ENCODE results near the gene DNM2.
"Not testable (repeated sequence)": the region's sequence is repeated elsewhere in the genome, so short reads cannot be mapped to it uniquely, and the experiment has no call there.

The DNM2 gene

DNA sequence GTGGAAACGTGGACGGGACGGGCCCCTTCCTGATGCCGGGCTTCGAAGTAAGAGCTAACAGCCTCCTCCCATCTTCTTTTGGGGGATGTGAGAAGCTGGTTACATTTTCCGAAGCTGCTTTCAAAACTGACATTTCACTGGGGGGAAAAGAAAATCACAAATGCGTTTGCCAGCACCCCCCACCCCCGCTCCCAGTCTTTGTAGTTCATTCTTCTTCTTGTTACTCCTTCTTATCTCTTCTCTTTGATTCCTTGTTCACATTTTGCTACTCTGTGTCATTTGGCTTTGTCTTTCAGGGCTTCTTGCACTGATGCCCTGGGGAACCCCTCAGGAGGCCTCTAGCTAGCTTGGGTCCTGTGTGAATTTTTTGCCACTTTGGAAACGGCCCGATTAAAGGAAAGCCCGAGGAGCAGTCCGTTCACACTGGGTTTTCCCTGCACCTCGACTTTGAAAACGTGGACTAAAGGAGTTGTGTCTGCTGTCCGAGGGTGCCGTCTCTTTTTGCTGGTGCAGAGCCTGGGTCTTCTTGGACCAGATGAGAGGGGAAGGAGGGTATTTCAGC is 154.7 kb downstream of the DNM2 start:
- peak; percentile 59 for DNase-seq

DNA sequence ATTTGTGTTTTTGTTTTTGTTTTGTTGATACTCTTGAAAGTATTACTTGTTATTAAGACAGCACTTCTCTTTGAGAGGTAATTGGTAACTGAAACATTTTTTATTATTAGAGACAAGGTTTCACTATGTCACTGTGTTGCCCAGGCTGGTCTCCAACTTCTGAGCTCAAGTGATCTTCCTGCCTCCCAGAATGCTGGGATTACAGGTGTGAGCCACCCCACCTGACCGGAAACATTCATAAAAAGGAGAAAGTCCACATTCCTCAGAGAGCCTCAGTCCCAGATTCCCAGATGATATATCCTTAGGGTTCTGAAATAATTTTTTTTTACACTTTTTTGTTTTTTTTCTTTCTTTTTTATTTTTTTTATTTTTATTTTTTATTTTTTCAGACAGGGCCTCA is 156.1 kb downstream of the DNM2 start:
- DNase-seq, result no peak

DNA sequence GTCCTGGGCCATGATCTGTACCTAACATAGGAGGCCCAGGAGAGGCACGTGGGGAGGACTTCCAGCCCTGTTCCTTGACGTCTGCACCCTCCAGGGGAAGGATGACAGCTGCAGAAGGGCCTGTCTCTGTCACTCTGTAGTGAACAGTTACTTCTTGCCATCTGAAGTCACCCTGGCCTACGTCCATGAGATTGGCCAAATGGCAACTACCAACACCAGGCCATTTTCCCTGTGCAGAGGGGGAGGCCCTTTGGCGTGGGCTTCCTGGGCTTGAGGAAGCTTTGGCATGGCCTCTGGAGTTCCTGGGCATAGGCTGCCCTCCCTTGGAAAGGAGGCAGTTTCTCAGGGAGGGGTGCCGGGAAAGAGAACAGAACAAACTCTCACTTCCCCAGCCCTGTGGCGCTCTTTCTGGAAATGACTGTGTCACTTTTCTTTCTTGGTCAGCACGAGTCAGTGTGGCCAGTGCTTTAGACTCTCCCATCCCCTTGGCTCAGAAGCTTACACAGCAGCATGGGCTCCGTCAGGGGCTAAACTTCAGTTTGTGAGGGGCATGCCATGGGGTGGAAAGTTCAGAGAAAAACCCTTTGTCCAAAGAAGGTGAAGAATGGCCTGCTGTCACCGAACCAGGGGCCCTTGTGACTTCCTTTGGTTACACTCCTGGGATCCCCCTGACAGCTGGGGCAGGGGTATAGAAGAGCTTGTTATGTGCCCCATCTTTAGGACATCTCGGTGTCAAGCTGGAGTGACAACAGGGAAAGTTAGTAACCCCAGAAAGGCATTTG is 158.8 kb downstream of the DNM2 start:
- no peak for DNase-seq

DNA sequence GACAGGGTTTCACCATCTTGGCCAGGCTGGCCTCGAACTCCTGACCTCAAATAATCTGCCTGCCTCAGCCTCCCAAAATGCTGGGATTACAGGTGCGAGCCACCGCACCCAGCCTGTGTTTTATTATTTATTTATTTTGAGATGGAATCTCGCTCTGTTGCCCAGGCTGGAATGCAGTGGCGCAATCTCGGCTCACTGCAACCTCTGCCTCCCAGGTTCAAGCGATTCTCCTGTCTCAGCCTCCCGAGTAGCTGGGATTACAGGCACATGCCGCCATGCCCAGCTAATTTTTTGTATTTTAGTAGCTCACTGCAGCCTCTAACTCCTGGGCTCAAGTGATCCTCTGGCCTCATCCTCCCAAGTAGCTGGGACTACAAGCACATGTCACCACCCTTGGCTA is 159.7 kb downstream of the DNM2 start:
- not testable (repeated sequence) for DNase-seq

DNA sequence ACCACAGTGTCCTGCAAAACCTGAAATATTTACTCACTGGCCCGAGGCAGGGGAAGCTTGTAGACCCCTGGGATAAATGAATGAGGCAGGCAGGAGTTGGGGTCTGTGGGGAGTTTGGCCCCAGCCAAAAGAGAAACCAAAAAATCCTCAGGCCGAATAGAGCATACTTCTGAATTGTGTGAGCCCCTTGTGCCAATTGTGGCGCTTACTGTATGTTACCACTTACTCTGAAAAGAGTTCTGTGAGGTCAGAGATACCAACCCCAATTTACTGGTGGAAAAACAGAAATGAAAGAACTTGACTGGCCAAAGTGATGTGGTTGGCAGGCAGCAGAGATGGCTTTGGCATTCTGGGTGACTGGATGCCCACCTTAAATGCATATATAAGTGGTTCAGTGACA is 160.4 kb downstream of the DNM2 start:
- DNase-seq, result no peak

Measured in stimulated activated CD4-positive, alpha-beta T cell treated with anti-CD3 and anti-CD28 coated beads, Interleukin-15, amount 100 ng/mL, for 24 hours (primary cell).